CD14-positive monocyte (primary cell): ENCODE data around the gene PLK1. TPM values are rescaled to one million over a fixed set of nuclear protein-coding genes. Genes with fewer than 3 reads are reported as not detected.
"Not testable (repeated sequence)": the region's sequence is repeated elsewhere in the genome, so short reads cannot be mapped to it uniquely, and the experiment has no call there.

ENCODE experiments used
- DNase-seq, 3 donors: peaks; one replicate each; pipeline ENCODE4 v3.0.0-alpha.2; 2011 to 2022
- H2AFZ ChIP-seq: 2 replicates; pipeline ENCODE4 v1.6.0; 2012; ENCODE audit warnings: mild to moderate bottlenecking, low read depth, low read length, inconsistent platforms; ENCODE audit not compliant: insufficient read depth, poor library complexity, severe bottlenecking
- H3K27ac ChIP-seq, 2 donors: 1 replicate in 1 of 2; 2 replicates in 1 of 2; pipeline ENCODE4 v1.5.1; 2012 to 2013; ENCODE audit warnings: low read length in 2 of 2, control low read depth in 1 of 2, inconsistent platforms in 1 of 2, low read depth in 1 of 2, mild to moderate bottlenecking in 1 of 2
- H3K27me3 ChIP-seq, 2 donors: one replicate each; pipeline versions ENCODE4 v1.6.0 to v1.6.1; 2011 to 2013; ENCODE audit warnings: low read length in 2 of 2; ENCODE audit not compliant: control insufficient read depth in 2 of 2, insufficient read depth in 2 of 2
- H3K36me3 ChIP-seq, 2 donors: replicated peaks in 1 of 2; 1 replicate in 1 of 2; 2 replicates in 1 of 2; pipeline versions ENCODE4 v1.5.1 to v1.6.1; 2012 to 2013; ENCODE audit warnings: low read length in 2 of 2, control low read depth in 1 of 2, inconsistent platforms in 1 of 2, mild to moderate bottlenecking in 1 of 2; ENCODE audit not compliant: insufficient read depth in 2 of 2, control insufficient read depth in 1 of 2
- H3K4me1 ChIP-seq, 2 donors: 1 replicate in 1 of 2; 2 replicates in 1 of 2; pipeline versions ENCODE4 v1.5.1 to v1.6.1; 2012 to 2013; ENCODE audit warnings: low read length in 2 of 2, control low read depth in 1 of 2, inconsistent platforms in 1 of 2, mild to moderate bottlenecking in 1 of 2, moderate library complexity in 1 of 2; ENCODE audit not compliant: insufficient read depth in 2 of 2, control insufficient read depth in 1 of 2
- H3K4me2 ChIP-seq: replicated peaks from 2 replicates; pipeline ENCODE3; 2012; ENCODE audit warnings: low read length, moderate library complexity, mild to moderate bottlenecking; ENCODE audit not compliant: poor library complexity, severe bottlenecking; ENCODE audit errors: extremely low read depth
- H3K4me3 ChIP-seq, 3 experiments: fragments of 200-600 bp in 1 of 3; sonication (generic) in 1 of 3; replicated peaks in 1 of 3; 1 replicate in 2 of 3; 2 replicates in 1 of 3; pipeline ENCODE4 v1.5.1; 2011 to 2013; ENCODE audit warnings: low read length in 3 of 3, mild to moderate bottlenecking in 3 of 3, control low read depth in 2 of 3, low read depth in 2 of 3, inconsistent platforms in 1 of 3, moderate library complexity in 1 of 3
- H3K79me2 ChIP-seq: 2 replicates; pipeline ENCODE4 v1.6.0; 2012; ENCODE audit warnings: mild to moderate bottlenecking, control low read depth, inconsistent platforms, low read length, moderate library complexity; ENCODE audit not compliant: insufficient read depth
- H3K9ac ChIP-seq: 2 replicates; pipeline ENCODE4 v1.6.0; 2017; ENCODE audit warnings: low read length, mild to moderate bottlenecking; ENCODE audit not compliant: insufficient read depth, poor library complexity, severe bottlenecking
- H3K9me3 ChIP-seq, 2 donors: replicated peaks in 1 of 2; 1 replicate in 1 of 2; 2 replicates in 1 of 2; pipeline versions ENCODE4 v1.5.1 to v1.6.1; 2012 to 2013; ENCODE audit warnings: low read length in 2 of 2, control low read depth in 1 of 2; ENCODE audit not compliant: control insufficient read depth in 1 of 2, insufficient read depth in 1 of 2
- H4K20me1 ChIP-seq: 2 replicates; pipeline ENCODE4 v1.6.0; 2012; ENCODE audit warnings: mild to moderate bottlenecking, low read length, control low read depth, moderate library complexity; ENCODE audit not compliant: insufficient read depth
- H3K27ac Mint-ChIP-seq, 7 donors: one replicate each; pipeline ENCODE4 v1.8.0; 2020; ENCODE audit warnings: mild to moderate bottlenecking in 7 of 7, mixed read lengths in 7 of 7, moderate library complexity in 6 of 7, inconsistent platforms in 2 of 7
- H3K27me3 Mint-ChIP-seq, 3 donors: one replicate each; pipeline ENCODE4 v1.8.0; 2021 to 2022; ENCODE audit warnings: low read depth in 3 of 3, mild to moderate bottlenecking in 3 of 3, mixed read lengths in 3 of 3, moderate library complexity in 3 of 3, inconsistent platforms in 1 of 3
- H3K36me3 Mint-ChIP-seq, 2 donors: one replicate each; pipeline ENCODE4 v1.8.0; 2020; ENCODE audit warnings: mixed read lengths in 2 of 2, inconsistent platforms in 1 of 2, mild to moderate bottlenecking in 1 of 2
- H3K4me1 Mint-ChIP-seq: one replicate; pipeline ENCODE4 v1.8.0; 2020; ENCODE audit warnings: mild to moderate bottlenecking, mixed read lengths
- H3K4me3 Mint-ChIP-seq, 2 donors: one replicate each; pipeline ENCODE4 v1.8.0; 2020; ENCODE audit warnings: mild to moderate bottlenecking in 2 of 2, mixed read lengths in 2 of 2, moderate library complexity in 1 of 2
- H3K9me3 Mint-ChIP-seq, 7 donors: one replicate each; pipeline ENCODE4 v1.8.0; 2020 to 2022; ENCODE audit warnings: mixed read lengths in 7 of 7, mild to moderate bottlenecking in 6 of 7, moderate library complexity in 6 of 7, inconsistent platforms in 2 of 7
- WGBS: methylation state at CpG from one replicate; pipeline ENCODE4 v1.1.5; 2013; ENCODE audit warnings: missing lambda C conversion rate; ENCODE audit not compliant: insufficient coverage; 5-methylcytosine and 5-hydroxymethylcytosine counted together
- intact Hi-C, 2 donors: fragments of 100-400 bp; cut with micrococcal nuclease; formaldehyde crosslinking; loops; one replicate each; pipeline versions ENCODE4 v1.15.0 to v1.15.1; 2023
- polyA minus RNA-seq: library from RNA; depleted of rRNA, polyadenylated mRNA; stranded (reverse); fragments of >200 nt; gene quantifications from 2 replicates; pipeline ENCODE4 v1.2.3, GENCODE V29; 2012
- polyA plus RNA-seq, 3 donors: library from polyadenylated mRNA; depleted of rRNA in 1 of 3; unstranded in 2 of 3; stranded (reverse) in 1 of 3; fragments of 300-500 nt in 2 of 3; fragments of >200 nt in 1 of 3; fragmentation: Illumina TruSeq in 2 of 3; gene quantifications; 1 replicate in 2 of 3; 2 replicates in 1 of 3; pipeline ENCODE4 v1.2.3, GENCODE V29; 2012 to 2021
- total RNA-seq, 12 experiments: library from RNA in 1 of 12; stranded (reverse) in 1 of 12; fragments of 120-200 nt in 1 of 12; gene quantifications; one replicate each; pipeline ENCODE4 v1.2.4 and lab custom pipeline; 2013 to 2026; ENCODE audit warnings: mixed read lengths in 6 of 12, inconsistent platforms in 1 of 12
- TF ChIP-seq, protein P1 (sequence below): fragments of 200-600 bp; IDR thresholded peaks from one replicate; pipeline ENCODE4 v1.8.0; 2022; ENCODE audit warnings: antibody characterized with exemption, mild to moderate bottlenecking

PLK1 gene
- total RNA-seq (2013) = 0.35 TPM
- polyA plus RNA-seq = 1 to 10 TPM in 1 of 3 donors, not detected in 2; 3.5 TPM
- 1.2 and 1.3 TPM in 2 replicates for polyA minus RNA-seq
- 0.42 to 6.9 (median 0.93) reads per million in 11 experiments for total RNA-seq (lab: John Stamatoyannopoulos, UW)

DNA sequence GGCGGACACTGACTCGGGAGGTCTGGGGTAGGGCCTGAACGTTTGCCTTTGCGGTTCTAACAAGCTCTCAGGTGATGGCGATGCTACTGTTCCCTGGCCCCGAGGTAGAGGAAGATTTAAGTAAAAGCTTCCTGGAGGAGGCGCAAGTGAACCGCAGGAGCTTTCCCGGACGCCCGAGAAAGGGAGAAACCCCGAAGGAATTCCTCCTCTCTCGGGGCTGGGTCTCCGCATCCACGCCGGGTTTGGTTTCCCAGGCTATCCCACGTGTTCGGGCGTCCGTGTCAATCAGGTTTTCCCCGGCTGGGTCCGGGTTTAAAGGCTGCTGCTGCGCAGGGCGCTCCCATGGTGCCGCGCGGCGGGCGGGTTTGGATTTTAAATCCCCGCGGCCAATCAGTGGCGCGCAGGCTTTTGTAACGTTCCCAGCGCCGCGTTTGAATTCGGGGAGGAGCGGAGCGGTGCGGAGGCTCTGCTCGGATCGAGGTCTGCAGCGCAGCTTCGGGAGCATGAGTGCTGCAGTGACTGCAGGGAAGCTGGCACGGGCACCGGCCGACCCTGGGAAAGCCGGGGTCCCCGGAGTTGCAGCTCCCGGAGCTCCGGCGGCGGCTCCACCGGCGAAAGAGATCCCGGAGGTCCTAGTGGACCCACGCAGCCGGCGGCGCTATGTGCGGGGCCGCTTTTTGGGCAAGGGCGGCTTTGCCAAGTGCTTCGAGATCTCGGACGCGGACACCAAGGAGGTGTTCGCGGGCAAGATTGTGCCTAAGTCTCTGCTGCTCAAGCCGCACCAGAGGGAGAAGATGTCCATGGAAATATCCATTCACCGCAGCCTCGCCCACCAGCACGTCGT is at the start of gene PLK1:
TSS of gene PLK1 (plus strand) at position 460 of the 844 bp plus-strand sequence. CDS start at position 504, 44 bp downstream.
- Mint-ChIP-seq H3K9me3 (no peaks in the 10 kb centered on the region), H3K27ac (peak within 1 kb of the TSS; percentile 56 to 87 (median 76)), H3K36me3 (peaks cover 32 to 48% of the 10 kb centered on the region in 2 donors), H3K27me3 (peaks cover 0 to 2% (median 0%) of the 10 kb centered on the region in 3 donors), H3K4me1 (peaks cover 43% of the 10 kb centered on the region), H3K4me3 (peak within 1 kb of the TSS; percentile 80 to 90)
- H3K9me3 ChIP-seq = no peaks in the 10 kb centered on the region
- H3K36me3 ChIP-seq = peaks cover 9 to 50% of the 10 kb centered on the region in 2 donors
- H3K27ac ChIP-seq = peak within 1 kb of the TSS; percentile 3 to 68
- H3K79me2 ChIP-seq = peaks cover 53% of the 10 kb centered on the region
- H2AFZ ChIP-seq = peak within 1 kb of the TSS; percentile 79
- intact Hi-C loops = no loop called here
- H3K9ac ChIP-seq = peak within 1 kb of the TSS; percentile 64
- TF ChIP-seq, protein P1, sequence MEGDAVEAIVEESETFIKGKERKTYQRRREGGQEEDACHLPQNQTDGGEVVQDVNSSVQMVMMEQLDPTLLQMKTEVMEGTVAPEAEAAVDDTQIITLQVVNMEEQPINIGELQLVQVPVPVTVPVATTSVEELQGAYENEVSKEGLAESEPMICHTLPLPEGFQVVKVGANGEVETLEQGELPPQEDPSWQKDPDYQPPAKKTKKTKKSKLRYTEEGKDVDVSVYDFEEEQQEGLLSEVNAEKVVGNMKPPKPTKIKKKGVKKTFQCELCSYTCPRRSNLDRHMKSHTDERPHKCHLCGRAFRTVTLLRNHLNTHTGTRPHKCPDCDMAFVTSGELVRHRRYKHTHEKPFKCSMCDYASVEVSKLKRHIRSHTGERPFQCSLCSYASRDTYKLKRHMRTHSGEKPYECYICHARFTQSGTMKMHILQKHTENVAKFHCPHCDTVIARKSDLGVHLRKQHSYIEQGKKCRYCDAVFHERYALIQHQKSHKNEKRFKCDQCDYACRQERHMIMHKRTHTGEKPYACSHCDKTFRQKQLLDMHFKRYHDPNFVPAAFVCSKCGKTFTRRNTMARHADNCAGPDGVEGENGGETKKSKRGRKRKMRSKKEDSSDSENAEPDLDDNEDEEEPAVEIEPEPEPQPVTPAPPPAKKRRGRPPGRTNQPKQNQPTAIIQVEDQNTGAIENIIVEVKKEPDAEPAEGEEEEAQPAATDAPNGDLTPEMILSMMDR = peak; percentile 34
- peaks cover 14% of the 10 kb centered on the region for H4K20me1 ChIP-seq
- peak; percentile 47 to 59 (median 57) for DNase-seq
- peaks cover 38 to 44% of the 10 kb centered on the region in 2 donors for H3K4me1 ChIP-seq
- H3K27me3 ChIP-seq = no peaks in the 10 kb centered on the region
- under 1% methylated on average over 75 of the region's 75 CpGs for WGBS
- peak within 1 kb of the TSS; percentile 94 for H3K4me2 ChIP-seq
- peak within 1 kb of the TSS; percentile 48 to 85 (median 72) for H3K4me3 ChIP-seq

DNA sequence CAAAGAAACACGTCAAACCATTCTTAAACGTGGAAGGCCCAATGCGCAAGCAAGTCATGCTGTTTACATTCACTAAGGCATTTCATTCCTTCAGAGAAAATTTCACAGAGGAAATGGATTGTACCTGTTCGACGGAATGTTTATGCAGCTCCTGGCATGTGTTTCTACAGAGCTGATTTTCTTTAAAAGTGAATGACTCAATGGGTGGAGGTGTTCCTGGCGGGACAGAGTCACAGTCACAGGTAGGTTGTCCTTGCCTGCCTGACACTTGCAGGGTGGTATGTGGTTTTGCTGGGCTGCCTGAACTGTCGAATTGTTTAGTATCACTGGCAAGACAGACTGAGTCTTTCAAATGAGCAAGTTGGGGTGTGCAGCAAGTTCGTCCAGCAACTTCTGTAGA is 49.2 kb upstream of the PLK1 start:
- peak overlapping the region in 1 of 7 donors; percentile 64 for H3K27ac Mint-ChIP-seq
- no peaks in the 10 kb centered on the region for H3K27me3 ChIP-seq
- no peak overlapping the region for H3K27ac ChIP-seq
- H2AFZ ChIP-seq = no peak overlapping the region
- H3K79me2 ChIP-seq = no peaks in the 10 kb centered on the region
- H3K4me3 Mint-ChIP-seq = no peak overlapping the region
- H4K20me1 ChIP-seq = no peaks in the 10 kb centered on the region
- H3K36me3 ChIP-seq = peaks cover 40 to 62% of the 10 kb centered on the region in 2 donors
- no peaks in the 10 kb centered on the region for H3K4me1 Mint-ChIP-seq
- H3K9me3 Mint-ChIP-seq = no peaks in the 10 kb centered on the region
- TF ChIP-seq, protein P1 = no peak
- intact Hi-C loops = no loop called here
- H3K4me2 ChIP-seq = no peak overlapping the region
- WGBS = 94% methylated on average over 5 of the region's 8 CpGs
- no peak for DNase-seq
- H3K4me1 ChIP-seq = no peaks in the 10 kb centered on the region
- peaks cover 0 to 2% (median 0%) of the 10 kb centered on the region in 3 donors for H3K27me3 Mint-ChIP-seq
- H3K9me3 ChIP-seq = no peaks in the 10 kb centered on the region
- H3K36me3 Mint-ChIP-seq = peaks cover 49 to 60% of the 10 kb centered on the region in 2 donors
- no peak overlapping the region for H3K9ac ChIP-seq
- no peak overlapping the region for H3K4me3 ChIP-seq

DNA sequence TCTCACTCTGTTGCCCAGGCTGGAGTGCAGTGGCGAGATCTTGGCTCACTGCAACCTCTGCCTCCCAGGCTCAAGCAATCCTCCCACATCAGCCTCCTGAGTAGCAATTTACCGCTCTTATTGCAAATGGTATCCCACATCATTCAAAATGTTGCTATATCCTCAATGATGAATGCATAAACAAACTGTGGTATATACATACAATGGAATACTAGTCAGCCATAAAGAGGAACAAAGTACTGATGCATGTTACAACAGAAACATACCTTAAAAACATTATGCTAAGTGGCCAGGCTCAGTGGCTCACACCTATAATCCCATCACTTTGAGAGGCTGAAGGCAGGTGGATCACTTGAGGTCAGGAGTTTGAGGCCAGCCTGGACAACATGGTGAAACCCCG is 46.8 kb upstream of the PLK1 start:
- 100% methylated on average over 1 of the region's 3 CpGs for WGBS

More for the DNA sequence above, 46.8 kb upstream of the PLK1 start:
- H4K20me1 ChIP-seq, H3K9me3 ChIP-seq, H3K27me3 ChIP-seq, H3K4me2 ChIP-seq, H3K27ac Mint-ChIP-seq, H3K4me3 Mint-ChIP-seq, H3K4me1 Mint-ChIP-seq, H3K27me3 Mint-ChIP-seq, H3K4me3 ChIP-seq, H3K9me3 Mint-ChIP-seq, H3K79me2 ChIP-seq, H2AFZ ChIP-seq, H3K4me1 ChIP-seq, H3K9ac ChIP-seq, H3K27ac ChIP-seq, DNase-seq, intact Hi-C loops: not testable (repeated sequence)
- H3K36me3 Mint-ChIP-seq = peaks cover 53 to 62% of the 10 kb centered on the region in 2 donors
- H3K36me3 ChIP-seq = peaks cover 35 to 64% of the 10 kb centered on the region in 2 donors
